ENCODE measurements around the gene STIM1. TPM values are rescaled to one million over a fixed set of nuclear protein-coding genes. Genes with fewer than 3 reads are reported as not detected.

The STIM1 gene
- total RNA-seq, 1 experiment from 2014 or later = 93.6 TPM

- CTCF ChIA-PET = no interaction called here
- H3K4me3 ChIP-seq (ENCODE audit: low read depth in 2 of 2, low read length in 2 of 2) = no peak overlapping the region
- DNase-seq (ENCODE audit: low read depth, low spot score) (no peak), ATAC-seq (no peak)
- no peak overlapping the region for H3K27ac ChIP-seq (ENCODE audit: low read length)
- H3K9me3 ChIP-seq (ENCODE audit: control insufficient read depth, insufficient read depth, low read depth, low read length) = peaks cover 10% of the 10 kb centered on the region; the same call in 1 of the 2 replicates
- in situ Hi-C loops (cut with HindIII; ENCODE audit: low pct_unique_long_range_greater_than_20kb, low sequenced_read_pairs) (no loop called here), intact Hi-C loops (cut with micrococcal nuclease; ENCODE audit: unreplicated experiment) (no loop called here)
- BruUV-seq (replicated peaks) = no TSS peak
- TF ChIP-seq POLR2AphosphoS5 (IDR thresholded peaks at IDR 0.05; ENCODE audit: low read depth, low read length) = no peak
- TF ChIP-seq SIN3A (IDR thresholded peaks at IDR 0.05; ENCODE audit: borderline replicate concordance, insufficient read depth, low read depth, low read length) = no peak
- no peak for TF ChIP-seq REST (IDR thresholded peaks at IDR 0.05; ENCODE audit: insufficient read depth in 1 of 2, low read depth in 2 of 2, low read length in 1 of 2)
- TF ChIP-seq TCF7L2 (IDR thresholded peaks at IDR 0.05; ENCODE audit: low read depth, low read length) = no peak
- no peak for TF ChIP-seq CTCF (IDR thresholded peaks at IDR 0.05)
- no peaks in the 10 kb centered on the region for H3K4me1 ChIP-seq (ENCODE audit: control insufficient read depth, insufficient read depth, low read length)
- no peaks in the 10 kb centered on the region for H3K27me3 ChIP-seq (ENCODE audit: control insufficient read depth, insufficient read depth, low read length)
- no peaks in the 10 kb centered on the region for H3K36me3 ChIP-seq (ENCODE audit: control insufficient read depth, insufficient read depth, low read length)
- POLR2A ChIA-PET = no interaction called here
Observed at GRCh38 chr11:3989921-3990290, 134.4 kb downstream of the STIM1 start.

- H3K9me3 ChIP-seq (ENCODE audit: control insufficient read depth, insufficient read depth, low read depth, low read length) = peaks cover 13% of the 10 kb centered on the region; the same call in 1 of the 2 replicates
- no peak overlapping the region for H3K4me3 ChIP-seq (ENCODE audit: low read depth in 2 of 2, low read length in 2 of 2)
- no TSS peak for BruUV-seq (replicated peaks)
- intact Hi-C loops (cut with micrococcal nuclease; ENCODE audit: unreplicated experiment) = no loop called here
- no peak overlapping the region for H3K27ac ChIP-seq (ENCODE audit: low read length)
- no peak for ATAC-seq
- H3K4me1 ChIP-seq (ENCODE audit: control insufficient read depth, insufficient read depth, low read length) = no peaks in the 10 kb centered on the region
- no peaks in the 10 kb centered on the region for H3K36me3 ChIP-seq (ENCODE audit: control insufficient read depth, insufficient read depth, low read length)
- no peaks in the 10 kb centered on the region for H3K27me3 ChIP-seq (ENCODE audit: control insufficient read depth, insufficient read depth, low read length)
- TF ChIP-seq POLR2AphosphoS5 (IDR thresholded peaks at IDR 0.05; ENCODE audit: low read depth, low read length) = no peak
- TF ChIP-seq REST (IDR thresholded peaks at IDR 0.05; ENCODE audit: insufficient read depth in 1 of 2, low read depth in 2 of 2, low read length in 1 of 2) = no peak
- no peak for TF ChIP-seq TCF7L2 (IDR thresholded peaks at IDR 0.05; ENCODE audit: low read depth, low read length)
- no peak for TF ChIP-seq SIN3A (IDR thresholded peaks at IDR 0.05; ENCODE audit: borderline replicate concordance, insufficient read depth, low read depth, low read length)
- DNase-seq (ENCODE audit: low read depth, low spot score) = no peak
- in situ Hi-C loops (cut with HindIII; ENCODE audit: low pct_unique_long_range_greater_than_20kb, low sequenced_read_pairs) = no loop called here
- CTCF ChIA-PET = no interaction called here
- POLR2A ChIA-PET = no interaction called here
Observed at GRCh38 chr11:3990406-3990805, 134.9 kb downstream of the STIM1 start.

Data from Panc1 (cell line).